Urinary bladder (tissue), 4 donors: Measurements from ENCODE around the gene EPB41L5. TPM values are rescaled to one million over a fixed set of nuclear protein-coding genes. Genes with fewer than 3 reads are reported as not detected.
"Not testable (repeated sequence)": the region's sequence is repeated elsewhere in the genome, so short reads cannot be mapped to it uniquely, and the experiment has no call there.

Experiments used
- DNase-seq: peaks from one replicate; pipeline ENCODE4 v3.0.0-alpha.2; 2015; ENCODE audit errors: extremely low spot score
- H3K27ac ChIP-seq: one replicate; pipeline ENCODE4 v1.5.1; 2013; ENCODE audit warnings: low read depth, mild to moderate bottlenecking, moderate library complexity
- H3K36me3 ChIP-seq: one replicate; pipeline ENCODE4 v1.6.1; 2013; ENCODE audit warnings: mild to moderate bottlenecking, moderate library complexity; ENCODE audit not compliant: insufficient read depth
- H3K4me1 ChIP-seq: one replicate; pipeline ENCODE4 v1.6.1; 2013; ENCODE audit warnings: mild to moderate bottlenecking, moderate library complexity; ENCODE audit not compliant: insufficient read depth
- H3K4me3 ChIP-seq: one replicate; pipeline ENCODE4 v1.5.1; 2013; ENCODE audit warnings: low read depth, low read length
- WGBS: extraction: QIAGEN DNeasy Blood & Tissue Kit; methylation state at CpG from one replicate; pipeline ENCODE4 v1.1.7; 2013; 5-methylcytosine and 5-hydroxymethylcytosine counted together
- polyA plus RNA-seq: library from polyadenylated mRNA; stranded (reverse); fragments of 200-250 nt; gene quantifications from one replicate; pipeline ENCODE4 v1.2.3, GENCODE V29; 2013
- total RNA-seq: library from RNA; depleted of rRNA; stranded (reverse); fragments of >200 nt; gene quantifications from one replicate; pipeline ENCODE4 v1.2.3, GENCODE V29; 2014
- donor health status: healthy with polysubstance abuse.
- donor health status: healthy.

The EPB41L5 gene
- total and polyA plus RNA-seq, 2 donors: 10.3 to 48.3 TPM

GRCh38 chr2:120042359-120042758 is 29.5 kb downstream of the EPB41L5 start:
- Histone ChIP-seq H3K27ac (no peak overlapping the region), H3K36me3 (no peaks in the 10 kb centered on the region), H3K4me1 (no peaks in the 10 kb centered on the region), H3K4me3 (no peak overlapping the region)
- 17% methylated on average over 1 of the region's 1 CpG for WGBS
- DNase-seq: no peak

GRCh38 chr2:120044336-120044735 is 31.5 kb downstream of the EPB41L5 start:
- Histone ChIP-seq H3K4me3 (no peak overlapping the region), H3K27ac (no peak overlapping the region), H3K36me3 (no peaks in the 10 kb centered on the region), H3K4me1 (no peaks in the 10 kb centered on the region)
- DNase-seq: no peak

- not testable (repeated sequence) for DNase-seq, H3K27ac ChIP-seq, H3K4me3 ChIP-seq, H3K36me3 ChIP-seq, H3K4me1 ChIP-seq
- WGBS: 97% methylated on average over 4 of the region's 4 CpGs
Measured at GRCh38 chr2:120045775-120046174, 32.9 kb downstream of the EPB41L5 start.

GRCh38 chr2:120046252-120046651 is 33.4 kb downstream of the EPB41L5 start:
- not testable (repeated sequence) for DNase-seq, H3K4me3 ChIP-seq
- WGBS: 97% methylated on average over 2 of the region's 2 CpGs

GRCh38 chr2:120052597-120052996 is 39.7 kb downstream of the EPB41L5 start:
- no peak for DNase-seq
- no peak overlapping the region for H3K4me3 ChIP-seq
- H3K27ac ChIP-seq: no peak overlapping the region
- H3K36me3 ChIP-seq: no peaks in the 10 kb centered on the region
- H3K4me1 ChIP-seq: no peaks in the 10 kb centered on the region
- WGBS: 67% methylated on average over 2 of the region's 2 CpGs

More at GRCh38 chr2:120046252-120046651, 33.4 kb downstream of the EPB41L5 start:
- not testable (repeated sequence) for H3K36me3 ChIP-seq, H3K4me1 ChIP-seq, H3K27ac ChIP-seq

- no peak overlapping the region for H3K4me3 ChIP-seq
- no peak for DNase-seq
- H3K36me3 ChIP-seq: no peaks in the 10 kb centered on the region
- WGBS: 50% methylated on average over 3 of the region's 3 CpGs
- no peak overlapping the region for H3K27ac ChIP-seq
- H3K4me1 ChIP-seq: no peaks in the 10 kb centered on the region
Measured at GRCh38 chr2:120053891-120054290, 41.0 kb downstream of the EPB41L5 start.

- Histone ChIP-seq H3K27ac (no peak overlapping the region), H3K4me3 (no peak overlapping the region), H3K36me3 (no peaks in the 10 kb centered on the region), H3K4me1 (no peaks in the 10 kb centered on the region)
- DNase-seq: no peak
- WGBS: 94% methylated on average over 8 of the region's 8 CpGs
Measured at GRCh38 chr2:120059483-120059882, 46.6 kb downstream of the EPB41L5 start.

GRCh38 chr2:120060088-120060623 is 47.3 kb downstream of the EPB41L5 start:
- no peaks in the 10 kb centered on the region for H3K4me1 ChIP-seq
- H3K36me3 ChIP-seq: no peaks in the 10 kb centered on the region
- H3K27ac ChIP-seq: no peak overlapping the region
- DNase-seq: no peak
- no peak overlapping the region for H3K4me3 ChIP-seq
- 79% methylated on average over 2 of the region's 2 CpGs for WGBS

- DNase-seq: no peak
- Histone ChIP-seq H3K36me3 (no peaks in the 10 kb centered on the region), H3K27ac (no peak overlapping the region), H3K4me3 (no peak overlapping the region), H3K4me1 (no peaks in the 10 kb centered on the region)
- 32% methylated on average over 1 of the region's 1 CpG for WGBS
Measured at GRCh38 chr2:120064664-120065063, 51.8 kb downstream of the EPB41L5 start.

- Histone ChIP-seq H3K36me3 (no peaks in the 10 kb centered on the region), H3K27ac (no peak overlapping the region), H3K4me3 (no peak overlapping the region), H3K4me1 (no peaks in the 10 kb centered on the region)
- 59% methylated on average over 6 of the region's 6 CpGs for WGBS
- no peak for DNase-seq
Measured at GRCh38 chr2:120066800-120067547, 54.1 kb downstream of the EPB41L5 start.

- not testable (repeated sequence) for H3K36me3 ChIP-seq, DNase-seq, H3K27ac ChIP-seq, H3K4me3 ChIP-seq, H3K4me1 ChIP-seq
- 97% methylated on average over 20 of the region's 20 CpGs for whole genome bisulfite sequencing
Measured at GRCh38 chr2:120068040-120068658, 55.3 kb downstream of the EPB41L5 start.

GRCh38 chr2:120075545-120075944 is 62.7 kb downstream of the EPB41L5 start:
- no peak overlapping the region for H3K4me3 ChIP-seq
- no peak overlapping the region for H3K27ac ChIP-seq
- peaks cover 2% of the 10 kb centered on the region for H3K36me3 ChIP-seq
- no peak for DNase-seq
- no peaks in the 10 kb centered on the region for H3K4me1 ChIP-seq
- WGBS: 96% methylated on average over 1 of the region's 1 CpG

- peaks cover 2% of the 10 kb centered on the region for H3K36me3 ChIP-seq
- 60% methylated on average over 3 of the region's 3 CpGs for WGBS
- no peak overlapping the region for H3K27ac ChIP-seq
- H3K4me1 ChIP-seq: no peaks in the 10 kb centered on the region
- no peak for DNase-seq
- H3K4me3 ChIP-seq: no peak overlapping the region
Measured at GRCh38 chr2:120077896-120078295, 65.0 kb downstream of the EPB41L5 start.

GRCh38 chr2:120079647-120080046 is 66.8 kb downstream of the EPB41L5 start:
- DNase-seq: no peak
- H3K4me1 ChIP-seq: no peaks in the 10 kb centered on the region
- WGBS: 86% methylated on average over 2 of the region's 2 CpGs

More at GRCh38 chr2:120079647-120080046, 66.8 kb downstream of the EPB41L5 start:
- H3K4me3 ChIP-seq: no peak overlapping the region
- peaks cover 2% of the 10 kb centered on the region for H3K36me3 ChIP-seq
- no peak overlapping the region for H3K27ac ChIP-seq
